Endothelial cell of umbilical vein (primary cell): ENCODE data around the gene ARHGAP21. TPM values are rescaled to one million over a fixed set of nuclear protein-coding genes. Genes with fewer than 3 reads are reported as not detected.

Experiments
- BruUV-seq: library from RNA; stranded (reverse); fragments of 400-500 nt; replicated peaks from 2 replicates; lab custom pipeline; 2021; lab: Mats Ljungman, UMichigan
- CTCF ChIA-PET: fragments of 300-600, 350-600 bp; sonication (Branson Sonifier 250); formaldehyde crosslinking; loops from one replicate; lab custom pipeline; 2021; ENCODE audit warnings: antibody characterized with exemption, inconsistent platforms; lab: Charles Lee
- POLR2A ChIA-PET: fragments of 300-600, 350-600 bp; sonication (Branson Sonifier 250); formaldehyde crosslinking; loops from one replicate; lab custom pipeline; 2021; ENCODE audit warnings: antibody characterized with exemption, inconsistent platforms; lab: Charles Lee
- DNase-seq: peaks from one replicate; pipeline ENCODE4 v3.0.0-alpha.2; 2011; ENCODE audit warnings: low read depth, low spot score
- FAIRE-seq: peaks from 2 replicates; lab custom pipeline; 2011; peaks lifted over from hg19 to GRCh38; lab: Jason Lieb, UNC
- H2AFZ ChIP-seq: 2 replicates; pipeline ENCODE4 v1.6.0; 2012; ENCODE audit warnings: low read depth, low read length, control low read depth, inconsistent platforms
- H3K27ac ChIP-seq: 2 replicates; pipeline ENCODE4 v1.5.1; 2011; ENCODE audit warnings: low read depth, mild to moderate bottlenecking, control low read depth, low read length, moderate library complexity; ENCODE audit not compliant: insufficient read depth
- H3K27me3 ChIP-seq, 2 experiments: 2 replicates each; pipeline versions ENCODE4 v1.6.0 to v1.6.1; 2011; ENCODE audit warnings: low read length in 2 of 2, mixed read lengths in 1 of 2; ENCODE audit not compliant: control insufficient read depth in 2 of 2, insufficient read depth in 2 of 2
- H3K36me3 ChIP-seq, 2 experiments: 2 replicates in 1 of 2; 3 replicates in 1 of 2; pipeline ENCODE4 v1.5.1; 2011; ENCODE audit warnings: low read length in 2 of 2, mild to moderate bottlenecking in 1 of 2, moderate library complexity in 1 of 2; ENCODE audit not compliant: control insufficient read depth in 2 of 2, insufficient read depth in 2 of 2; ENCODE audit errors: extremely low read depth in 1 of 2
- H3K4me1 ChIP-seq: 3 replicates; pipeline ENCODE4 v1.5.1; 2011; ENCODE audit warnings: mild to moderate bottlenecking, low read length; ENCODE audit not compliant: control insufficient read depth, insufficient read depth; ENCODE audit errors: extremely low read depth
- H3K4me2 ChIP-seq: 2 replicates; pipeline ENCODE4 v1.6.1; 2011; ENCODE audit warnings: low read length, control low read depth, mixed read lengths; ENCODE audit not compliant: insufficient read depth
- H3K4me3 ChIP-seq, 3 experiments: fragments of 200-600 bp in 1 of 3; sonication (generic), shearing (Covaris generic) in 1 of 3; replicated peaks in 1 of 3; 2 replicates each; pipeline ENCODE4 v1.5.1; 2011 to 2016; ENCODE audit warnings: control low read depth in 3 of 3, low read length in 3 of 3, mild to moderate bottlenecking in 2 of 3, inconsistent platforms in 1 of 3, low read depth in 1 of 3, moderate library complexity in 1 of 3; ENCODE audit not compliant: insufficient read depth in 1 of 3
- H3K79me2 ChIP-seq: 2 replicates; pipeline ENCODE4 v1.6.0; 2012; ENCODE audit warnings: low read length, inconsistent platforms; ENCODE audit not compliant: control insufficient read depth, insufficient read depth
- H3K9ac ChIP-seq: replicated peaks from 2 replicates; pipeline ENCODE3; 2011; ENCODE audit warnings: low read length, control low read depth; ENCODE audit not compliant: insufficient read depth; ENCODE audit errors: extremely low read depth
- H3K9me1 ChIP-seq: replicated peaks from 3 replicates; pipeline ENCODE4 v1.6.0; 2011; ENCODE audit warnings: mild to moderate bottlenecking, low read length; ENCODE audit not compliant: control insufficient read depth, insufficient read depth; ENCODE audit errors: extremely low read depth
- H3K9me3 ChIP-seq: replicated peaks from 2 replicates; pipeline ENCODE4 v1.5.1; 2012; ENCODE audit warnings: low read length, inconsistent platforms; ENCODE audit not compliant: control insufficient read depth, insufficient read depth
- H4K20me1 ChIP-seq: replicated peaks from 2 replicates; pipeline ENCODE3; 2011; ENCODE audit warnings: mild to moderate bottlenecking, low read length; ENCODE audit not compliant: control insufficient read depth, insufficient read depth; ENCODE audit errors: extremely low read depth
- EZH2 ChIP-seq: IDR thresholded peaks from 2 replicates; pipeline ENCODE4 v1.6.1; 2012; ENCODE audit warnings: borderline replicate concordance, low read depth, mild to moderate bottlenecking, moderate library complexity, low read length, inconsistent platforms; ENCODE audit not compliant: severe bottlenecking
- FOS ChIP-seq: IDR thresholded peaks from 2 replicates; pipeline ENCODE4 v1.6.1; 2011; ENCODE audit warnings: mild to moderate bottlenecking, low read length, moderate library complexity, borderline replicate concordance; ENCODE audit not compliant: insufficient read depth
- GATA2 ChIP-seq: IDR thresholded peaks from 2 replicates; pipeline ENCODE4 v1.7.0; 2011; ENCODE audit warnings: low read depth, mild to moderate bottlenecking, moderate library complexity, mixed read lengths, low read length; ENCODE audit not compliant: insufficient read length, insufficient read depth
- JUN ChIP-seq: IDR thresholded peaks from 2 replicates; pipeline ENCODE4 v1.6.1; 2011; ENCODE audit warnings: borderline replicate concordance, low read depth; ENCODE audit not compliant: insufficient read length, insufficient read depth
- MYC ChIP-seq: IDR thresholded peaks from one replicate; pipeline ENCODE4 v1.6.1; 2011; ENCODE audit warnings: mild to moderate bottlenecking, low read depth, low read length
- POLR2A ChIP-seq: IDR thresholded peaks from 2 replicates; pipeline ENCODE4 v1.6.1; 2012; ENCODE audit warnings: low read depth, mild to moderate bottlenecking, control low read depth, low read length
- POLR2AphosphoS5 ChIP-seq: IDR thresholded peaks from 2 replicates; pipeline ENCODE4 v1.6.1; 2012; ENCODE audit warnings: low read depth, mild to moderate bottlenecking, control low read depth, low read length, moderate library complexity; ENCODE audit not compliant: insufficient read depth
- dilution Hi-C: fragments of 300-500 bp; cut with MboI; formaldehyde crosslinking; loops from one replicate; pipeline ENCODE4 v1.15.0; 2019; ENCODE audit warnings: low sequenced_read_pairs; ENCODE audit not compliant: extremely low pct_ligation_motif_present
- intact Hi-C: fragments of 100-400 bp; cut with micrococcal nuclease; formaldehyde crosslinking; loops from one replicate; pipeline ENCODE4 v1.10.0; 2022
- polyA plus RNA-seq, 4 experiments: library from polyadenylated mRNA; depleted of rRNA in 3 of 4; stranded (reverse) in 3 of 4; unstranded in 1 of 4; fragments of >200 nt; gene quantifications; 2 replicates each; pipeline versions ENCODE4 v1.2.1 to v1.2.3, GENCODE V29; 2011 to 2012; ENCODE audit warnings: missing spikeins in 1 of 4
- total RNA-seq: library from RNA; stranded (reverse); gene quantifications from 2 replicates; pipeline ENCODE4 v1.2.3, GENCODE V29; 2021
- TF ChIP-seq, protein P1 (sequence below), 2 donors: IDR thresholded peaks; 1 replicate in 1 of 2; 2 replicates in 1 of 2; pipeline ENCODE4 v1.5.1; 2011; ENCODE audit warnings: low read length in 2 of 2, mild to moderate bottlenecking in 2 of 2, moderate library complexity in 2 of 2, control low read depth in 1 of 2, inconsistent platforms in 1 of 2, low read depth in 1 of 2; ENCODE audit not compliant: insufficient read depth in 1 of 2; ENCODE audit errors: extremely low read depth in 1 of 2
- TF ChIP-seq, protein P2 (sequence below): IDR thresholded peaks from 2 replicates; pipeline ENCODE4 v1.6.1; 2011; ENCODE audit not compliant: insufficient read depth, insufficient read length

Gene ARHGAP21
- total and polyA plus RNA-seq, 2 donors (not counting 3 experiments of a cell fraction or from before 2014, with no cell fraction given), result 29.5 to 97.8 TPM

DNA sequence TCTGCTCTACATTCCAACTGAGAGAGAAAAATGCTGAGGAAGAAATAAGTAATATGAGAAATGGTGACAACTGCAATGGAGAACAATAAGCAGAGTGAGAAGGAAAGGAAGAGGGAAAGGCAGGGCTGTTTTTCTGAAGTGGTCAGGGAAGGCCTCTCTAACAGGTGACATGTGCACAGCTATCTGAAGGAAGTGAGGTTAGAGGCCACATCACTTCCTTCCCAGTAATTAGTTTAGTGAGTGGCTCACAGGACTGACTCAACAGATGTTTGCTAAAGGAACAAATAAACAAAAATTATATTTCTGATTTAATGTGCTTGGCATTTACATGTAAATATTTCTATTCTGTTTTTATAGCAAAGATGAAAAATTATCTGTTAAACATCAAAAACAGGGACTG, 77.9 kb downstream of the ARHGAP21 start:
- Histone ChIP-seq H4K20me1 (no peaks in the 10 kb centered on the region), H3K4me2 (peak overlapping the region; percentile 20), H3K4me1 (peaks cover 27% of the 10 kb centered on the region), H3K79me2 (peaks cover 38% of the 10 kb centered on the region), H3K4me3 (no peak overlapping the region), H3K9me1 (no peaks in the 10 kb centered on the region), H3K27me3 (no peaks in the 10 kb centered on the region), H3K9ac (no peak overlapping the region), H3K27ac (peak overlapping the region; percentile 40), H3K36me3 (no peaks in the 10 kb centered on the region), H3K9me3 (no peaks in the 10 kb centered on the region), H2AFZ (no peak overlapping the region)
- intact Hi-C loops, result loop anchor here (5.0 to 10.0 kb wide), 2 partner anchors 212 to 579 kb away; no protein-coding TSS in a partner anchor
- FAIRE-seq, result peak; percentile 37
- BruUV-seq, result no TSS peak
- dilution Hi-C loops, result no loop called here
- ChIA-PET CTCF (interaction anchor here (0.9 to 3.3 kb wide), 5 partner anchors 10 to 435 kb away, joined by 3 to 17 read pairs (median 5); no protein-coding TSS in a partner anchor), POLR2A (no interaction called here)
- DNase-seq, result peak; percentile 76
- TF ChIP-seq MYC (peak; percentile 27), GATA2 (peak; percentile 78), POLR2AphosphoS5 (peak; percentile 66), JUN (peak; percentile 63), EZH2 (no peak), FOS (peak; percentile 85), POLR2A (no peak)
- TF ChIP-seq, protein P1, sequence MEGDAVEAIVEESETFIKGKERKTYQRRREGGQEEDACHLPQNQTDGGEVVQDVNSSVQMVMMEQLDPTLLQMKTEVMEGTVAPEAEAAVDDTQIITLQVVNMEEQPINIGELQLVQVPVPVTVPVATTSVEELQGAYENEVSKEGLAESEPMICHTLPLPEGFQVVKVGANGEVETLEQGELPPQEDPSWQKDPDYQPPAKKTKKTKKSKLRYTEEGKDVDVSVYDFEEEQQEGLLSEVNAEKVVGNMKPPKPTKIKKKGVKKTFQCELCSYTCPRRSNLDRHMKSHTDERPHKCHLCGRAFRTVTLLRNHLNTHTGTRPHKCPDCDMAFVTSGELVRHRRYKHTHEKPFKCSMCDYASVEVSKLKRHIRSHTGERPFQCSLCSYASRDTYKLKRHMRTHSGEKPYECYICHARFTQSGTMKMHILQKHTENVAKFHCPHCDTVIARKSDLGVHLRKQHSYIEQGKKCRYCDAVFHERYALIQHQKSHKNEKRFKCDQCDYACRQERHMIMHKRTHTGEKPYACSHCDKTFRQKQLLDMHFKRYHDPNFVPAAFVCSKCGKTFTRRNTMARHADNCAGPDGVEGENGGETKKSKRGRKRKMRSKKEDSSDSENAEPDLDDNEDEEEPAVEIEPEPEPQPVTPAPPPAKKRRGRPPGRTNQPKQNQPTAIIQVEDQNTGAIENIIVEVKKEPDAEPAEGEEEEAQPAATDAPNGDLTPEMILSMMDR (IDR thresholded peaks at IDR 0.05; ENCODE audit: extremely low read depth in 1 of 2, insufficient read depth in 1 of 2, low read depth in 1 of 2, low read length in 2 of 2), result no peak
- TF ChIP-seq, protein P2, sequence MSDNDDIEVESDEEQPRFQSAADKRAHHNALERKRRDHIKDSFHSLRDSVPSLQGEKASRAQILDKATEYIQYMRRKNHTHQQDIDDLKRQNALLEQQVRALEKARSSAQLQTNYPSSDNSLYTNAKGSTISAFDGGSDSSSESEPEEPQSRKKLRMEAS, result peak; percentile 11
